Gastroesophageal sphincter (tissue), 3 donors: ENCODE measurements around the gene TRIM50.

Experiments used
- CTCF ChIP-seq, 4 experiments: fragments of 200-600 bp in 2 of 4; fragments of 450-650 bp in 2 of 4; sonication (generic) in 1 of 4; IDR thresholded peaks; one replicate each; pipeline ENCODE4 v1.5.1; 2017 to 2019; ENCODE audit warnings: antibody characterized with exemption in 4 of 4, mild to moderate bottlenecking in 2 of 4, moderate library complexity in 2 of 4
- EP300 ChIP-seq: sonication (generic); formaldehyde crosslinking; IDR thresholded peaks from one replicate; pipeline ENCODE4 v1.6.1; 2017; ENCODE audit warnings: antibody characterized with exemption, mild to moderate bottlenecking
- POLR2AphosphoS5 ChIP-seq: sonication (generic); formaldehyde crosslinking; IDR thresholded peaks from one replicate; pipeline ENCODE4 v1.6.1; 2017; ENCODE audit warnings: antibody characterized with exemption

GRCh38 chr7:73338321-73338720 is 10.4 kb upstream of the TRIM50 start:
- no peak for TF ChIP-seq POLR2AphosphoS5
- TF ChIP-seq CTCF (IDR thresholded peaks at IDR 0.05), result no peak
- no peak for TF ChIP-seq EP300
